ENCODE results near the gene SPNS2.

- TF ChIP-seq CTCF (conservative IDR thresholded peaks at IDR 0.05 in 1 of 2, IDR thresholded peaks at IDR 0.05 in 1 of 2; ENCODE audit: low read depth in 1 of 2, low read length in 2 of 2) (no peak), EZH2 (IDR thresholded peaks at IDR 0.05; ENCODE audit: low read length, missing control alignments) (no peak)
Observed at GRCh38 chr17:4583206-4583605, 84.5 kb downstream of the SPNS2 start.
